Measurements from ENCODE around the gene AXL. TPM values are rescaled to one million over a fixed set of nuclear protein-coding genes. Genes with fewer than 3 reads are reported as not detected.

Gene AXL
- total RNA-seq, 2 donors from 2014 or later: 26.1 to 168 TPM

GRCh38 chr19:41265395-41266153, 46.6 kb downstream of the AXL start:
- Histone ChIP-seq H3K9me3 (no peaks in the 10 kb centered on the region), H3K4me3 (peak overlapping the region; percentile 95 to 97), H3K27me3 (replicated peaks; ENCODE audit: insufficient read depth) (no peaks in the 10 kb centered on the region), H3K36me3 (peaks cover 0 to 11% of the 10 kb centered on the region in 2 donors), H3K4me1 (replicated peaks) (peaks cover 19% of the 10 kb centered on the region), H3K27ac (peak overlapping the region; percentile 99 to 100)
- DNase-seq (ENCODE audit: low spot score): peak; percentile 26
- intact Hi-C loops (cut with DNase I): loop anchor here (2.0 kb wide), 1 partner anchor 43 kb away; no protein-coding TSS in a partner anchor
- TF ChIP-seq POLR2A (IDR thresholded peaks at IDR 0.05) (no peak), POLR2AphosphoS5 (IDR thresholded peaks at IDR 0.05) (no peak), CTCF (IDR thresholded peaks at IDR 0.05) (no peak)
- WGBS: 8% methylated on average over 17 of the region's 17 CpGs

GRCh38 chr19:41269055-41269454, 50.0 kb downstream of the AXL start:
- Histone ChIP-seq H3K27ac (no peak overlapping the region), H3K27me3 (replicated peaks; ENCODE audit: insufficient read depth) (no peaks in the 10 kb centered on the region), H3K4me1 (replicated peaks) (peaks cover 19% of the 10 kb centered on the region), H3K36me3 (peaks cover 18 to 38% of the 10 kb centered on the region in 2 donors), H3K4me3 (no peak overlapping the region), H3K9me3 (no peaks in the 10 kb centered on the region)
- TF ChIP-seq POLR2A (IDR thresholded peaks at IDR 0.05) (no peak), CTCF (IDR thresholded peaks at IDR 0.05) (no peak), POLR2AphosphoS5 (IDR thresholded peaks at IDR 0.05) (no peak)
- DNase-seq (ENCODE audit: low spot score): no peak
- 93% methylated on average over 2 of the region's 2 CpGs for WGBS
- intact Hi-C loops (cut with DNase I): no loop called here

- Histone ChIP-seq H3K27me3 (replicated peaks; ENCODE audit: insufficient read depth) (no peaks in the 10 kb centered on the region), H3K4me3 (no peak overlapping the region), H3K9me3 (no peaks in the 10 kb centered on the region), H3K27ac (no peak overlapping the region), H3K4me1 (replicated peaks) (peaks cover 19% of the 10 kb centered on the region), H3K36me3 (peaks cover 18 to 44% of the 10 kb centered on the region in 2 donors)
- TF ChIP-seq CTCF (IDR thresholded peaks at IDR 0.05) (no peak), POLR2A (IDR thresholded peaks at IDR 0.05) (no peak), POLR2AphosphoS5 (IDR thresholded peaks at IDR 0.05) (no peak)
- intact Hi-C loops (cut with DNase I): no loop called here
- DNase-seq (ENCODE audit: low spot score): no peak
- 91% methylated on average over 5 of the region's 5 CpGs for WGBS
These were observed 50.5 kb downstream of the AXL start for GRCh38 chr19:41269571-41269970.

- Histone ChIP-seq H3K4me1 (replicated peaks) (no peaks in the 10 kb centered on the region), H3K4me3 (no peak overlapping the region), H3K27ac (no peak overlapping the region), H3K27me3 (replicated peaks; ENCODE audit: insufficient read depth) (no peaks in the 10 kb centered on the region), H3K36me3 (peaks cover 27 to 59% of the 10 kb centered on the region in 2 donors), H3K9me3 (no peaks in the 10 kb centered on the region)
- TF ChIP-seq POLR2AphosphoS5 (IDR thresholded peaks at IDR 0.05) (no peak), POLR2A (IDR thresholded peaks at IDR 0.05) (no peak), CTCF (IDR thresholded peaks at IDR 0.05) (no peak)
- WGBS: 88% methylated on average over 6 of the region's 6 CpGs
- intact Hi-C loops (cut with DNase I): no loop called here
- DNase-seq (ENCODE audit: low spot score): no peak
These were observed 54.1 kb downstream of the AXL start for GRCh38 chr19:41273076-41273475.

GRCh38 chr19:41274802-41275201, 55.8 kb downstream of the AXL start:
- H3K36me3 ChIP-seq: peaks cover 37 to 65% of the 10 kb centered on the region in 2 donors
- no peaks in the 10 kb centered on the region for H3K27me3 ChIP-seq (replicated peaks; ENCODE audit: insufficient read depth)
- H3K4me1 ChIP-seq (replicated peaks): no peaks in the 10 kb centered on the region
- intact Hi-C loops (cut with DNase I): no loop called here
- WGBS: 89% methylated on average over 5 of the region's 5 CpGs
- H3K4me3 ChIP-seq: no peak overlapping the region
- no peak for DNase-seq (ENCODE audit: low spot score)
- TF ChIP-seq POLR2AphosphoS5 (IDR thresholded peaks at IDR 0.05): no peak
- no peak for TF ChIP-seq CTCF (IDR thresholded peaks at IDR 0.05)
- TF ChIP-seq POLR2A (IDR thresholded peaks at IDR 0.05): no peak
- H3K27ac ChIP-seq: no peak overlapping the region
- no peaks in the 10 kb centered on the region for H3K9me3 ChIP-seq

Data from prostate gland (tissue), 2 donors.